ENCODE results near the gene DCTN1.

DCTN1 gene

GRCh38 chr2:74420006-74420405 lies 39.9 kb upstream of the DCTN1 start:
- Histone ChIP-seq H3K36me3 (ENCODE audit: control insufficient read depth, low read depth, low read length) (peaks cover 4% of the 10 kb centered on the region), H3K9ac (ENCODE audit: low read length) (no peak overlapping the region), H3K27me3 (ENCODE audit: control insufficient read depth, insufficient read depth, low read length) (peaks cover 19% of the 10 kb centered on the region), H3K4me3 (ENCODE audit: low read length) (no peak overlapping the region), H3K4me1 (ENCODE audit: control insufficient read depth, low read depth, low read length) (no peaks in the 10 kb centered on the region), H3K9me3 (ENCODE audit: control insufficient read depth, low read depth, low read length) (no peaks in the 10 kb centered on the region), H3K27ac (ENCODE audit: low read length) (no peak overlapping the region)

DNA sequence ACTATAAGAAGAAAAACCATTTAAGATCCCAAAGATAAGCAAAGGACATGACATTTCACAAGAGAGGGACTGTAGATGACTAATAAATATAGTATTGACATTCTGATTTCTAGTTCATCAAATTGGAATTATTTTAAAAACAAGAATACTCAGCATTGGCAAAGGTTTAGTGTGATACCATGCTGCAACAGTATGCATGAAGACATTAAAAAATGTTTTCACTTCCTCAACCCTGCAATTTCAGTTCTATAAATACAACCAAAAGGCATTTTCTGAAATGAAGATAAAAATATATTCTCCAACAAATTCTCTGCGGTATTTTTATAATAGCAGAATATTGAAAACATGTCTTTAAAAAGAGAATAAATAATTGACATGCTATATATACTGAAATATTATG lies 39.2 kb upstream of the DCTN1 start:
- Histone ChIP-seq H3K36me3 (ENCODE audit: control insufficient read depth, low read depth, low read length) (no peaks in the 10 kb centered on the region), H3K4me3 (ENCODE audit: low read length) (no peak overlapping the region), H3K9me3 (ENCODE audit: control insufficient read depth, low read depth, low read length) (no peaks in the 10 kb centered on the region), H3K27me3 (ENCODE audit: control insufficient read depth, insufficient read depth, low read length) (peaks cover 19% of the 10 kb centered on the region), H3K4me1 (ENCODE audit: control insufficient read depth, low read depth, low read length) (no peaks in the 10 kb centered on the region), H3K9ac (ENCODE audit: low read length) (no peak overlapping the region), H3K27ac (ENCODE audit: low read length) (no peak overlapping the region)

GRCh38 chr2:74418312-74418711 lies 38.2 kb upstream of the DCTN1 start:
- H3K9ac ChIP-seq (ENCODE audit: low read length): no peak overlapping the region
- no peaks in the 10 kb centered on the region for H3K36me3 ChIP-seq (ENCODE audit: control insufficient read depth, low read depth, low read length)
- H3K27ac ChIP-seq (ENCODE audit: low read length): no peak overlapping the region
- no peaks in the 10 kb centered on the region for H3K9me3 ChIP-seq (ENCODE audit: control insufficient read depth, low read depth, low read length)
- no peaks in the 10 kb centered on the region for H3K4me1 ChIP-seq (ENCODE audit: control insufficient read depth, low read depth, low read length)
- H3K4me3 ChIP-seq (ENCODE audit: low read length): no peak overlapping the region
- H3K27me3 ChIP-seq (ENCODE audit: control insufficient read depth, insufficient read depth, low read length): peaks cover 12% of the 10 kb centered on the region

- Histone ChIP-seq H3K9ac (ENCODE audit: low read length) (no peak overlapping the region), H3K9me3 (ENCODE audit: control insufficient read depth, low read depth, low read length) (no peaks in the 10 kb centered on the region), H3K36me3 (ENCODE audit: control insufficient read depth, low read depth, low read length) (no peaks in the 10 kb centered on the region), H3K4me3 (ENCODE audit: low read length) (no peak overlapping the region), H3K4me1 (ENCODE audit: control insufficient read depth, low read depth, low read length) (no peaks in the 10 kb centered on the region), H3K27ac (ENCODE audit: low read length) (no peak overlapping the region), H3K27me3 (ENCODE audit: control insufficient read depth, insufficient read depth, low read length) (peaks cover 7% of the 10 kb centered on the region)
Measured at GRCh38 chr2:74417763-74418162, 37.7 kb upstream of the DCTN1 start.

GRCh38 chr2:74417197-74417596 lies 37.1 kb upstream of the DCTN1 start:
- Histone ChIP-seq H3K4me3 (ENCODE audit: low read length) (no peak overlapping the region), H3K4me1 (ENCODE audit: control insufficient read depth, low read depth, low read length) (no peaks in the 10 kb centered on the region), H3K36me3 (ENCODE audit: control insufficient read depth, low read depth, low read length) (no peaks in the 10 kb centered on the region), H3K9ac (ENCODE audit: low read length) (no peak overlapping the region), H3K27me3 (ENCODE audit: control insufficient read depth, insufficient read depth, low read length) (peaks cover 5% of the 10 kb centered on the region), H3K27ac (ENCODE audit: low read length) (no peak overlapping the region), H3K9me3 (ENCODE audit: control insufficient read depth, low read depth, low read length) (no peaks in the 10 kb centered on the region)

DNA sequence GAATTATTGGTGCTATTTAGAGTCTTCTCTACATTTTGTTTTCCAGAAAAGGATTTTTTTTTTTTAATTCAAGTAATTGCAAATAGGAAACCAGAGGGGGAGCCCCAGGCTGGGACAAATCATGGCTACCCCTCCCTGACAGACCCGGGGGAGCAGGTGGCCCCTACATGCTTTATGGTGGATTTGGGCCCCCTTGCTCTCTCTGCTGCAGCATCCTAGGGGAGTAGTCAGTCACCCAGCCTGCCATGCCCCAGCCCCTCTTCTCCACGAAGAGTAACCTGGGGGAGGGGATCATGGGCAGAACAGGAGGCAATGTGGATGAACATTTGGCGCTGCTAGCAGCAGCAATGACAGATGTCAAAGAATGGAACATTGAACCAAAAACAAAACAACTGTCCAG lies 36.7 kb upstream of the DCTN1 start:
- Histone ChIP-seq H3K4me3 (ENCODE audit: low read length) (no peak overlapping the region), H3K36me3 (ENCODE audit: control insufficient read depth, low read depth, low read length) (no peaks in the 10 kb centered on the region), H3K9ac (ENCODE audit: low read length) (no peak overlapping the region), H3K9me3 (ENCODE audit: control insufficient read depth, low read depth, low read length) (no peaks in the 10 kb centered on the region), H3K27ac (ENCODE audit: low read length) (no peak overlapping the region), H3K27me3 (ENCODE audit: control insufficient read depth, insufficient read depth, low read length) (peaks cover 5% of the 10 kb centered on the region), H3K4me1 (ENCODE audit: control insufficient read depth, low read depth, low read length) (no peaks in the 10 kb centered on the region)

- Histone ChIP-seq H3K9ac (ENCODE audit: low read length) (no peak overlapping the region), H3K36me3 (ENCODE audit: control insufficient read depth, low read depth, low read length) (no peaks in the 10 kb centered on the region), H3K27ac (ENCODE audit: low read length) (no peak overlapping the region), H3K9me3 (ENCODE audit: control insufficient read depth, low read depth, low read length) (no peaks in the 10 kb centered on the region), H3K27me3 (ENCODE audit: control insufficient read depth, insufficient read depth, low read length) (peaks cover 5% of the 10 kb centered on the region), H3K4me3 (ENCODE audit: low read length) (no peak overlapping the region), H3K4me1 (ENCODE audit: control insufficient read depth, low read depth, low read length) (no peaks in the 10 kb centered on the region)
Measured at GRCh38 chr2:74415762-74416395, 35.8 kb upstream of the DCTN1 start.

DNA sequence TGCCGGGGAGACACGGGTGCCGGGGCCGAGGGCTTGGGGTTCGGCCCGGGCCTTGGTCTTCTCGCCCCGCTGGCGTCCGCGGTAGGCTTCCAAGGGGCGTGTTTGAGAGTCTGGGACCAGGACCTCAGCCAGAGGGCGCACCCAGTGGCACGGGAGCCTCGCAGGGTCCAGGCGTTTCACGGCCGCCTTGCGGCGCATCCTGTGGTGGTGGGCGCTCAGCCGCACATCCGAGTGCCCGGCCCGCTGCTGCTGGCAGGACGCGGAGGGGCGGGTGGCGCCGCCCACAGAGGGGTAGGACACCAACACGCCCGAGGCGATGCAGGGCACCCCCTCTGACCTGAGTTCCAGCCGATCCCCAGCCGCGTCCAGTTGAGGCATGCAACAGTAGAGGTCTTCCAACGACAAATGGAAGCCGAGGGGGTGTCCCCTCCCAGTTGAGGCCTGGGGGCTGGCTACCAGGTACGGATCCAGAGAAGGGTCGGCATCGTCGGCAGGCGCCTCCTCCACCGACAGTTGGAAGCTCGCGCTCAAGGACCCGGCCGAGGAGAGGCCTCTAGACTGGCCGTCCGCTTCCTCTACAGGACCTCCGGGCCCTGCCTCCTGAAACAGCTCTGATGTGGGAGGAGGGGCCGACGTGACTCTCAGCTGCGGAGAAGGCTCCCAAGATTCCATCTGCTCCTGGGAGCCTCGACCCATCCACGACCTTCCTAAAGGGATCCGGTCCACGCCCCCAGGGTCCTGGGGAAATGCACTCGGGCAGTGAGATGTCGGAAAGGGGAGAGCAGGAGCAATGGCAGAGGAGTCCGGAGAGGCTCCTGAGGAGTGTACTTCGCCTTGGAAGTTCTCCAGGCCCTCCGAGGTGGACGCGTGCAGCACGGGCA lies 35.0 kb upstream of the DCTN1 start:
- peaks cover 1% of the 10 kb centered on the region for H3K27me3 ChIP-seq (ENCODE audit: control insufficient read depth, insufficient read depth, low read length)
- H3K9ac ChIP-seq (ENCODE audit: low read length): no peak overlapping the region
- H3K4me3 ChIP-seq (ENCODE audit: low read length): no peak overlapping the region
- H3K27ac ChIP-seq (ENCODE audit: low read length): no peak overlapping the region
- no peaks in the 10 kb centered on the region for H3K4me1 ChIP-seq (ENCODE audit: control insufficient read depth, low read depth, low read length)
- no peaks in the 10 kb centered on the region for H3K9me3 ChIP-seq (ENCODE audit: control insufficient read depth, low read depth, low read length)
- no peaks in the 10 kb centered on the region for H3K36me3 ChIP-seq (ENCODE audit: control insufficient read depth, low read depth, low read length)

DNA sequence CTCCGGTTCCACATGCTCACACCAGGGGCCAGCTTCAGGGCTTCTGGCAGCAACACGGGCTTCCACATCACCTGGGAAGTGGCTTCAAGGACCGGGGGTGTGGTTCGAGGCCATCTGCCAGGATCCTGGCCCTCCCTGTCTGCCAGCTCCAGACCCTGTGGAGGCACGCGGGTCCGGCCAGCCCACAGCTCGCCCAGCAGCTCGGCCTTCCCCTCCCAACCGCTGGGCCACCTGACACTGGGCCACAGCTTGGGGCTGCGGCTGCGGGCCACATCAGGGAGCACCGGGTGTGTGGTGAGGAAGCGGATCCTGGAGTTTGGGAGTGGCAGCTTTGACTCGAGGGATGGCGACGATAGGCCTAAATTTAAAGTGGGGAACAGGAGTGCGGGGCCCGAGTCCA lies 34.3 kb upstream of the DCTN1 start:
- Histone ChIP-seq H3K9me3 (ENCODE audit: control insufficient read depth, low read depth, low read length) (no peaks in the 10 kb centered on the region), H3K4me1 (ENCODE audit: control insufficient read depth, low read depth, low read length) (no peaks in the 10 kb centered on the region), H3K27ac (ENCODE audit: low read length) (no peak overlapping the region), H3K9ac (ENCODE audit: low read length) (no peak overlapping the region), H3K36me3 (ENCODE audit: control insufficient read depth, low read depth, low read length) (no peaks in the 10 kb centered on the region), H3K27me3 (ENCODE audit: control insufficient read depth, insufficient read depth, low read length) (no peaks in the 10 kb centered on the region), H3K4me3 (ENCODE audit: low read length) (no peak overlapping the region)

DNA sequence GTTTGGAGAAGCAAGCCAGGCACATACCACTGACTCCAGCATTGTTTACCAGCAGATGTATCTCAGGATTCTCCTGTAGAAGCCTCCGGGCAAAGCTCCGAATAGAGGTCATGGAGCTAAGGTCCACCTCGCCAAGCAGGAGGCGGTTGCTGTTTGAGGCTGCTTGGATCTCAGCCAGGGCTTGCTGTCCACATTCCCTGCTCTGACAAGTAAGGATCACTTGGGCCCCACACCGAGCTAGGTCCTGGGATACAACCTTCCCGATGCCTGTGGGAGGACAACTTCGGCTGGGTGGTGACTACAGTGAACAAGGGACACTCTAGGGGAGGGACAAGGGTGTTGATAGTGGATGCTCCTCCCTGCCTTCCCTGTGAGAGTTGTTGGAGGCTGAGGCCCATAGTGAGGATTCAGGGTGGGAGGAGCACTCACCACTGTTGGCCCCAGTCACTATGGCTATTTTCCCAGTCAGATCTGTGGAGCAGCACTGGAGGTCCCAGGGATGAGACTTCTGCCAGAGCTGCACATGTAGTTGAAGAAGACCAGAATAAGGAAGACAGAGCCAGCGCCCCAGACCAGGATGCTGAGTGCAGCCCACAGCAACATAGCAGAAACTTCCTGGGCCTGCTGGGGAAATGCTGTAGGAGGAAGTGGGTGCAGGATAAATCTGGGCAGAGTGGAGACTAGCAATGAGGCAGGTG lies 33.0 kb upstream of the DCTN1 start:
- H3K27ac ChIP-seq (ENCODE audit: low read length): no peak overlapping the region
- no peaks in the 10 kb centered on the region for H3K36me3 ChIP-seq (ENCODE audit: control insufficient read depth, low read depth, low read length)
- H3K9me3 ChIP-seq (ENCODE audit: control insufficient read depth, low read depth, low read length): no peaks in the 10 kb centered on the region
- no peak overlapping the region for H3K4me3 ChIP-seq (ENCODE audit: low read length)
- no peak overlapping the region for H3K9ac ChIP-seq (ENCODE audit: low read length)
- peaks cover 1% of the 10 kb centered on the region for H3K27me3 ChIP-seq (ENCODE audit: control insufficient read depth, insufficient read depth, low read length)
- H3K4me1 ChIP-seq (ENCODE audit: control insufficient read depth, low read depth, low read length): no peaks in the 10 kb centered on the region

- no peaks in the 10 kb centered on the region for H3K9me3 ChIP-seq (ENCODE audit: control insufficient read depth, low read depth, low read length)
- H3K9ac ChIP-seq (ENCODE audit: low read length): no peak overlapping the region
- no peak overlapping the region for H3K4me3 ChIP-seq (ENCODE audit: low read length)
- H3K36me3 ChIP-seq (ENCODE audit: control insufficient read depth, low read depth, low read length): no peaks in the 10 kb centered on the region
- H3K27ac ChIP-seq (ENCODE audit: low read length): no peak overlapping the region
- H3K4me1 ChIP-seq (ENCODE audit: control insufficient read depth, low read depth, low read length): no peaks in the 10 kb centered on the region
- peaks cover 3% of the 10 kb centered on the region for H3K27me3 ChIP-seq (ENCODE audit: control insufficient read depth, insufficient read depth, low read length)
Measured at GRCh38 chr2:74407682-74408081, 27.6 kb upstream of the DCTN1 start.
